ENCODE measurements around the gene MAGI2.

The MAGI2 gene

DNA sequence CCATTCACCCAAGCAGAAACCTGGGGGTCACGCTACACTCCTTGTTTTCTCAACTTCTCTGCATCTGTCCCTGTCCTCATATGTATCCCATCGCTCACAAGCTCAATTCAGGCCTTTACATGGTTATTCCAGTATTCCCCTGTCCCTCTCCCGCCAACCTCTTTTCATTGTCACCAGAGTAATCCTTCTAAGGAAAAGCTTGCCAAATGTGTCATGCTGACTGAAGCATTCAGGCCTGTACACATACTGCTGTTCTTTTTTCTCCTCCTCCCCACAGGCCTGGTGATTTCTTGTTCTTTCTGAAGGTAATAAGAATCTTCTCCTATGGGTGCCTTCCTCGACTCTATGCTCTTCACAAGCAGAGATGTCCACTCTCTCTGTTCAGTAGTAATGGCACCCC is 1372.7 kb downstream of the MAGI2 start:
- DNase-seq (ENCODE audit: insufficient read length, low spot score): no peak
- TF ChIP-seq, protein P1, sequence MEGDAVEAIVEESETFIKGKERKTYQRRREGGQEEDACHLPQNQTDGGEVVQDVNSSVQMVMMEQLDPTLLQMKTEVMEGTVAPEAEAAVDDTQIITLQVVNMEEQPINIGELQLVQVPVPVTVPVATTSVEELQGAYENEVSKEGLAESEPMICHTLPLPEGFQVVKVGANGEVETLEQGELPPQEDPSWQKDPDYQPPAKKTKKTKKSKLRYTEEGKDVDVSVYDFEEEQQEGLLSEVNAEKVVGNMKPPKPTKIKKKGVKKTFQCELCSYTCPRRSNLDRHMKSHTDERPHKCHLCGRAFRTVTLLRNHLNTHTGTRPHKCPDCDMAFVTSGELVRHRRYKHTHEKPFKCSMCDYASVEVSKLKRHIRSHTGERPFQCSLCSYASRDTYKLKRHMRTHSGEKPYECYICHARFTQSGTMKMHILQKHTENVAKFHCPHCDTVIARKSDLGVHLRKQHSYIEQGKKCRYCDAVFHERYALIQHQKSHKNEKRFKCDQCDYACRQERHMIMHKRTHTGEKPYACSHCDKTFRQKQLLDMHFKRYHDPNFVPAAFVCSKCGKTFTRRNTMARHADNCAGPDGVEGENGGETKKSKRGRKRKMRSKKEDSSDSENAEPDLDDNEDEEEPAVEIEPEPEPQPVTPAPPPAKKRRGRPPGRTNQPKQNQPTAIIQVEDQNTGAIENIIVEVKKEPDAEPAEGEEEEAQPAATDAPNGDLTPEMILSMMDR (IDR thresholded peaks at IDR 0.05; ENCODE audit: insufficient read depth, missing control alignments): no peak
- no peak for FAIRE-seq

DNA sequence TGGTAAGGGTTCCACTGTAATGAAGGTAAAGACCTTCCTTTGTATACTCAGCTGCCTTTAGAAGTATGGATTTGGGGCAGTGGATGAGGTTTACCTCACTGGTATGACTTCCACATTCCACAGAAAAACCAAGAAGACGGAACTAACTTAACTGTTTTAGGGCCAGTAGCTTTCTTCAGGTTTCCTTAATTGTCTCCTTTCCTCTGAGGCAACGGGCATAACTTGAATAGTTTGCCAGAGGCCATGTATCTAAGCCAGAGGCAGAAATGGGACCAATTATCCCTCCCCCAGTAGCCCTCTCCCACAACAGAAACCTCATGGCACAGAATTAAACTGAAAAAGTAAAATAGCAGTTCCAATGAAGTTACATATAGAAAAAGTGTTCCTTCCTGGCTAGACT is 1373.2 kb downstream of the MAGI2 start:
- FAIRE-seq (no peak), DNase-seq (ENCODE audit: insufficient read length, low spot score) (no peak)
- TF ChIP-seq, protein P1 (IDR thresholded peaks at IDR 0.05; ENCODE audit: insufficient read depth, missing control alignments): no peak

DNA sequence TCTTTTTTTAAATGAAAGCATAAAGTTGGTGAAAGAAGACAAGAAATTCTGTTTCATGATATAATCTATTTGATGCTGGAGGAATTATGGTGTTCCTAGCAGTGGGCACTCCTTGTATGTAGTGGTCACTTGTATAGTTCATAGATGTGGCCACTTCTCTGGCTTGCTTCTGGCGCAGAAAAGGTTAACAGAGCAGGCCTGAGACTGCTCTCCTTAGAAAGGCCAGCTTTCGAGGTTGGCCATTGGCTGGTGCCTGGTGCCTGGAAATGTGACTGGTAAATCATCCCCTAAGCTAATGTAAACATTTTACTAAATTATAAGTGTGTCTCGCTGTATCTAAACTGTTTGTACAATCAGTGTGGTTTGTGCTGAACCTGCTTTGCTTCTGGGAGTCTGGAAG is 1378.8 kb downstream of the MAGI2 start:
- no peak for DNase-seq (ENCODE audit: insufficient read length, low spot score)
- TF ChIP-seq, protein P1 (IDR thresholded peaks at IDR 0.05; ENCODE audit: insufficient read depth, missing control alignments): no peak
- no peak for FAIRE-seq

DNA sequence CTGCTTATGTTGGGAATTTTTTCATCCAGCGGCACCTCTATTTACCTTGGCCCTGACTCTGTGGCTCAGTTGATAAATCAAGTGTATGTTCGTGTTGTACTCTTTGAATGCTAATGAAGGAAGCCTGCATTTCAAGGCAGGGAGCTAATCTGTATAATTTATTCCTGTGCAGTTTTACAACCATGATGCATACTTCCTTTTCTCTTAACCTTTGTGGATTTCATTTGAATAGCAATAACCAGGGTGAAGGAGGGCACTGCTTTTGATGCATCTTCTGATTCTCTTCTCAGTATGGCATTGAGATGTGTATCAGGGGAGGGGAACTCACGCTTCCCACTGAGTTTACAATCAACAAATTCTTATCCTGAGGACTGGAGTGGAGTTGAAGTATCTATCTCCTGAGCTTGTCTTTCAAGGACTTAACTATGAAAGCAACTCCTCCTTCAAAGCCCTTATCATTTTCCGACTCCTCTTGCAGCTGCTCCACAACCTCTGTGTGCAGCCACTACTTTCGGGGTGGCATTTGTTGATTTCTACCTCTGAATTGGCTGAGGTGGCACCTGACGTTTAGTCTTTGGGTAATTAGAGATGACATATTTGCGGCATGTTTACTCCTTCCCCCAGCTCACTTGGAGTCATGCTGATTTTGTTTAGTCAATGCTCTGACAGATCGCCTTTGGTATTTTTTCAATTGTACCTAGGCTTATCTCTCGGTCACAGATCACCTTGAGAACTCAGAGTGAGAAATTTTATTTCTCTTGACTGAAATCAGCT is 1379.7 kb downstream of the MAGI2 start:
- DNase-seq (ENCODE audit: insufficient read length, low spot score) (no peak), FAIRE-seq (no peak)
- TF ChIP-seq, protein P1 (IDR thresholded peaks at IDR 0.05; ENCODE audit: insufficient read depth, missing control alignments): no peak

DNA sequence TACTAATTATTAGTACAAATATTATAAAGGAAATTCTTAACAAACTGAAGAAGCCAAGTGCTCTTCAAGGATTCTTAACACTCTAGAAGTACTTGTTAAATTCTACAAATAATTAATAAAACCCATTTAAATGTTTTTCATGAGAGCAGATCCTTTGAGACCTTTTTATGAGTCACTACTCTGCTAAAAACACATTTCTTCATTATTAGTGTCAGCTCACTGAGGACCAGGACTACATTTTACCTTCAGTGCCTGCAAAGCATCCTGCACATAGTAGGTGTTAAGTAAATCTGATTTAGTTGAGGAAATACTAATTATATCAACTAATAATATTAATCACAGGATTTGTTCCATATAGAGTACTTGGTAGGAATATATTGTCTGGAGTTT is 1381.3 kb downstream of the MAGI2 start:
- FAIRE-seq (no peak), DNase-seq (ENCODE audit: insufficient read length, low spot score) (no peak)
- TF ChIP-seq, protein P1 (IDR thresholded peaks at IDR 0.05; ENCODE audit: insufficient read depth, missing control alignments): no peak

DNA sequence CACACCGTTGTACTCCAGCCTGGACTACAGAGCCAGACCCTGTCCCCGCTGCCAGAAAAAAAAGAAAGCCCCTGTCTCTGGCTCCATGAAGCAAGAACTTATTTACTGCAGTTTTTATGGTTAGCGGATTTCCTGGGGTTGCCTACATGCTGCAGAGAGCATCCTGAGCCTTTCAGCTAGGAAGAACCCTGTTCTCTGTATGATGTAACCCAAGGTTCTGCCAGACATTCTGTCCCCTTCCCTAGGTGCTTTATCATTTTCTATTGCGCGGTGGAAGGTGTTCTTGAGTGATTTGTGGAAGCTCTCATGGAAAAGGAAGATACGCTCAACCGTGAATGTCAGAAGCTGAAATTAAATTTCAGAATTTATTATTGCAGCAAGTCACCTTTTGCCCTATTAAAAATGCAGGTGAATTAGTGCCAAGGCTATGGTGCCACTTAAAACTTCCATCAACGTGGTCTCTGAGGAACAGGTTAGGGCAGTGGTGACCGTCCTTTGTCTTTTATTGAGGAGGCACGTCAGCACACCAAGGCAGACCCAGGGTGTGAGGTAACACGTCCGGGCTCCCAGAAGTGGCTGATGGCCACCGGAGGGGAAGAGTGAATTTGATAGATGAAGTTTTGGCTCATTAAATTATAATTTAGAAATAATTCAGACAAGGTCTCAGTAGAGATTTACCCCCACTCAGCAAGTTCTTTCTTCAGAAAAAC is 1381.8 kb downstream of the MAGI2 start:
- TF ChIP-seq, protein P1 (IDR thresholded peaks at IDR 0.05; ENCODE audit: insufficient read depth, missing control alignments): no peak
- FAIRE-seq (no peak), DNase-seq (ENCODE audit: insufficient read length, low spot score) (no peak)

DNA sequence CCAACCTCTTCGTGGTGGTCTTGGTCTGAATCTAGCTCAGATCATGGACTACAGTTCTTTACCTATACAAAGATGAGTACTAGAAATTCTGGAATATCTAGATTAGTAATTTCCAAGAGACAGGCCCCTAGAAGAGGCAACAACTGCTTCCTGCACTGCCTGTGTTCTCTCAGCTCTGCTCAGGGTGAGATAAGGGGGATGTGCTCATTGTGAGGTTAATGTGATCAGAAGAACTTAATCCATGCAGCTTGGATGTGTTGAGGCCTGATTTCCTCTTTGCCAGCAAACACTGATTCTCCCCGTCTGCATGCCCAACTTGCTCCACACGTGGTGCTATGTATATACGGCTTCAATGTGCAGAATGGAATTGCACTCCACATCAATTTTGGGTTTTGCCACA is 1386.9 kb downstream of the MAGI2 start:
- FAIRE-seq (no peak), DNase-seq (ENCODE audit: insufficient read length, low spot score) (no peak)
- TF ChIP-seq, protein P1 (IDR thresholded peaks at IDR 0.05; ENCODE audit: insufficient read depth, missing control alignments): no peak

Data from D721Med (cell line).